Upper lobe of right lung (tissue), 1 donor: ENCODE measurements around the gene SLC22A7. TPM values are rescaled to one million over a fixed set of nuclear protein-coding genes. Genes with fewer than 3 reads are reported as not detected.

Source experiments
- ATAC-seq: fragments of 200-7000 bp; cut with Tn5 transposase; one replicate; pipeline ENCODE4 v1.9.1; 2020; ENCODE audit warnings: mild to moderate bottlenecking, moderate library complexity
- DNase-seq: peaks from one replicate; pipeline ENCODE4 v3.0.0-alpha.2; 2020
- H3K27ac ChIP-seq: fragments of 200-600 bp; one replicate; pipeline ENCODE4 v1.8.0; 2022
- H3K27me3 ChIP-seq: fragments of 200-600 bp; one replicate; pipeline ENCODE4 v1.8.0; 2022; ENCODE audit warnings: mild to moderate bottlenecking
- H3K36me3 ChIP-seq: fragments of 200-600 bp; one replicate; pipeline ENCODE4 v1.8.0; 2022
- H3K4me1 ChIP-seq: fragments of 200-600 bp; one replicate; pipeline ENCODE4 v1.8.0; 2022
- H3K4me3 ChIP-seq: fragments of 200-600 bp; one replicate; pipeline ENCODE4 v1.8.0; 2022; ENCODE audit warnings: mild to moderate bottlenecking
- H3K9me3 ChIP-seq: fragments of 200-600 bp; one replicate; pipeline ENCODE4 v1.8.0; 2022
- intact Hi-C: fragments of 100-400 bp; cut with DNase I; formaldehyde crosslinking; loops from one replicate; pipeline ENCODE4 v1.11.0; 2022
- total RNA-seq: library from RNA; stranded (reverse); fragmentation: NEBNext Ultra II Directional; extraction: Animal tissue kit (Norgen Biotek cat#: 25700); gene quantifications from one replicate; pipeline ENCODE4 v1.2.1, GENCODE V29; 2021
- TF ChIP-seq, protein P1 (sequence below): fragments of 200-600 bp; IDR thresholded peaks from one replicate; pipeline ENCODE4 v1.8.0; 2022; ENCODE audit warnings: antibody characterized with exemption
- donor health status: DM: no; HTN: yes; CAD: no; lungs with severe emphysema.

Gene SLC22A7
- total RNA-seq, 1 donor from 2014 or later: not detected

- Histone ChIP-seq H3K9me3 (no peaks in the 10 kb centered on the region), H3K4me1 (no peaks in the 10 kb centered on the region), H3K27me3 (no peaks in the 10 kb centered on the region), H3K27ac (no peak overlapping the region), H3K36me3 (no peaks in the 10 kb centered on the region), H3K4me3 (no peak overlapping the region)
- intact Hi-C loops: no loop called here
- TF ChIP-seq, protein P1, sequence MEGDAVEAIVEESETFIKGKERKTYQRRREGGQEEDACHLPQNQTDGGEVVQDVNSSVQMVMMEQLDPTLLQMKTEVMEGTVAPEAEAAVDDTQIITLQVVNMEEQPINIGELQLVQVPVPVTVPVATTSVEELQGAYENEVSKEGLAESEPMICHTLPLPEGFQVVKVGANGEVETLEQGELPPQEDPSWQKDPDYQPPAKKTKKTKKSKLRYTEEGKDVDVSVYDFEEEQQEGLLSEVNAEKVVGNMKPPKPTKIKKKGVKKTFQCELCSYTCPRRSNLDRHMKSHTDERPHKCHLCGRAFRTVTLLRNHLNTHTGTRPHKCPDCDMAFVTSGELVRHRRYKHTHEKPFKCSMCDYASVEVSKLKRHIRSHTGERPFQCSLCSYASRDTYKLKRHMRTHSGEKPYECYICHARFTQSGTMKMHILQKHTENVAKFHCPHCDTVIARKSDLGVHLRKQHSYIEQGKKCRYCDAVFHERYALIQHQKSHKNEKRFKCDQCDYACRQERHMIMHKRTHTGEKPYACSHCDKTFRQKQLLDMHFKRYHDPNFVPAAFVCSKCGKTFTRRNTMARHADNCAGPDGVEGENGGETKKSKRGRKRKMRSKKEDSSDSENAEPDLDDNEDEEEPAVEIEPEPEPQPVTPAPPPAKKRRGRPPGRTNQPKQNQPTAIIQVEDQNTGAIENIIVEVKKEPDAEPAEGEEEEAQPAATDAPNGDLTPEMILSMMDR: no peak
- DNase-seq (no peak), ATAC-seq (no peak)
These were observed 39.0 kb upstream of the SLC22A7 start for GRCh38 chr6:43258807-43259686.

GRCh38 chr6:43260791-43261190, 37.3 kb upstream of the SLC22A7 start:
- Histone ChIP-seq H3K4me1 (no peaks in the 10 kb centered on the region), H3K27me3 (no peaks in the 10 kb centered on the region), H3K9me3 (no peaks in the 10 kb centered on the region), H3K27ac (no peak overlapping the region), H3K36me3 (no peaks in the 10 kb centered on the region), H3K4me3 (no peak overlapping the region)
- TF ChIP-seq, protein P1: no peak
- intact Hi-C loops: no loop called here
- ATAC-seq (no peak), DNase-seq (no peak)

- Histone ChIP-seq H3K9me3 (no peaks in the 10 kb centered on the region), H3K4me3 (no peak overlapping the region), H3K4me1 (no peaks in the 10 kb centered on the region), H3K36me3 (no peaks in the 10 kb centered on the region), H3K27ac (no peak overlapping the region), H3K27me3 (no peaks in the 10 kb centered on the region)
- TF ChIP-seq, protein P1: no peak
- ATAC-seq (no peak), DNase-seq (no peak)
- intact Hi-C loops: no loop called here
These were observed 36.9 kb upstream of the SLC22A7 start for GRCh38 chr6:43261198-43261597.

DNA sequence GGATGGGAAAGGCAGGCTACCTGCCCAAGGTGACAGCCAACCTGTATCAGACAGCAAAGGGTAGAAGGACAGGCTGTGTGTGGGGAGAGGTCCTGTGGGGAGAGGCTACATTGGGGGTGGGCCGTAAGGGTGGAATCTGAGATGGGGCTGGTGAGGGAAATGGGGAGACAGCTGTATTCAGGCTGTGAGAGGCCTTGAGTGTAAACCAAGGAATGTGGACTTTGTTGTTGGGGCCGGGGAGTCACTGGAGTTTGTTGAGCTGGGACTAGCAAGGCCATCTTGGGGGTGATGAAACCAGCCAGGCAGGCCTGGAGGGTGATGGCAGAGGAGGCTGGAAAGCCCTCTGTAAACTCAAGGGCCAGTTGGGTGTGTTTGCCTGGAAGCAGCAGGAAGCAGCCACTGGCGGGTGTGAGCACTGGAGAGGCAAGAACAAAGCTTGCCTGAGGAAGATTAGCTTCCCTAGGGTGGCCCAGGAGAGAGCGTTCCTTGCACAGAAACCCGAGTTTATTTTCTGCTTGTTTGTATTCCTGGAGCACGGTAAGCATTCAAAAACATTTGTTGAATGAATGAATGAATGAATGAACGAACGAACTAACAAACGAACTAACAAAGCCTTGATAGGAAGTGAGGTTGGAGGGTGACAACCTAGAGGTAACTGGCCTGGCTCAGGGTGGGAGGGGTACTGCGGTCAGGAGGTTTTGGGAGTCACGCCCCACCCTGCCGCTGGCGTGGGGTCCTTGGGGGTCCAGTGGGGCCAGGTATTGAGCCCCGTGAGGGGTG, 35.9 kb upstream of the SLC22A7 start:
- H3K4me1 ChIP-seq: no peaks in the 10 kb centered on the region
- ATAC-seq: no peak
- no peak overlapping the region for H3K27ac ChIP-seq
- H3K4me3 ChIP-seq: no peak overlapping the region
- intact Hi-C loops: no loop called here
- no peaks in the 10 kb centered on the region for H3K36me3 ChIP-seq
- TF ChIP-seq, protein P1: no peak
- no peaks in the 10 kb centered on the region for H3K27me3 ChIP-seq
- DNase-seq: no peak
- H3K9me3 ChIP-seq: no peaks in the 10 kb centered on the region

DNA sequence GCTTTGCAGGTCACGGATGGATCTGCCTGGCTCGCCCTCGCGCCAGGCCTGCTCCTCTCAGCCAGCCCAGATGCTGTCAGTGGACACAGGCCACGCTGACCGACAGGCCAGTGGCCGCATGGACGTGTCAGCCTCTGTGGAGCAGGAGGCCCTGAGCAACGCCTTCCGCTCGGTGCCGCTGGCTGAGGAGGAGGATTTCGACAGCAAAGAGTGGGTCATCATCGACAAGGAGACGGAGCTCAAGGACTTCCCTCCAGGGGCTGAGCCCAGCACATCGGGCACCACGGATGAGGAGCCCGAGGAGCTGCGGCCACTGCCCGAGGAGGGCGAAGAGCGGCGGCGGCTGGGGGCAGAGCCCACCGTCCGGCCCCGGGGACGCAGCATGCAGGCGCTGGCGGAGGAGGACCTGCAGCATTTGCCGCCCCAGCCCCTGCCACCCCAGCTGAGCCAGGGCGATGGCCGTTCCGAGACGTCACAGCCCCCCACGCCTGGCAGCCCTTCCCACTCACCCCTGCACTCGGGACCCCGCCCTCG, 35.2 kb upstream of the SLC22A7 start:
- TF ChIP-seq, protein P1: no peak
- Histone ChIP-seq H3K27me3 (no peaks in the 10 kb centered on the region), H3K4me1 (no peaks in the 10 kb centered on the region), H3K4me3 (no peak overlapping the region), H3K9me3 (no peaks in the 10 kb centered on the region), H3K36me3 (no peaks in the 10 kb centered on the region), H3K27ac (no peak overlapping the region)
- intact Hi-C loops: no loop called here
- DNase-seq (peak; percentile 65), ATAC-seq (no peak)
